DND-41 (cell line): ENCODE data around the gene LRP1.

Source experiments
- ATAC-seq: fragments of 200-7000 bp; cut with Tn5 transposase; 3 replicates; pipeline ENCODE4 v1.9.1; 2021; ENCODE audit warnings: low read depth; ENCODE audit not compliant: insufficient read depth
- DNase-seq: peaks from one replicate; pipeline ENCODE4 v3.0.0-alpha.2; 2020
- H2AFZ ChIP-seq: 2 replicates; pipeline ENCODE4 v1.6.0; 2012; ENCODE audit warnings: low read depth, low read length
- H3K27ac ChIP-seq: 2 replicates; pipeline ENCODE4 v1.5.1; 2012; ENCODE audit warnings: low read length, inconsistent platforms
- H3K27me3 ChIP-seq: fragments of 200-600 bp; sonication (generic); 2 replicates; pipeline ENCODE4 v1.6.0; 2012; ENCODE audit warnings: low read length, mild to moderate bottlenecking, inconsistent platforms; ENCODE audit not compliant: insufficient read depth, poor library complexity
- H3K36me3 ChIP-seq: 2 replicates; pipeline ENCODE4 v1.5.1; 2012; ENCODE audit warnings: low read length, inconsistent platforms; ENCODE audit not compliant: insufficient read depth
- H3K4me1 ChIP-seq: 2 replicates; pipeline ENCODE4 v1.5.1; 2012; ENCODE audit warnings: mild to moderate bottlenecking, low read length; ENCODE audit not compliant: insufficient read depth
- H3K4me2 ChIP-seq: 2 replicates; pipeline ENCODE4 v1.6.0; 2012; ENCODE audit warnings: mild to moderate bottlenecking, moderate library complexity, low read length, inconsistent platforms; ENCODE audit not compliant: insufficient read depth
- H3K4me3 ChIP-seq, 2 experiments: fragments of 200-600 bp in 1 of 2; shearing (Covaris generic) in 1 of 2; 2 replicates each; pipeline ENCODE4 v1.5.1; 2012 to 2016; ENCODE audit warnings: inconsistent platforms in 2 of 2, low read length in 2 of 2, mild to moderate bottlenecking in 2 of 2, low read depth in 1 of 2, moderate library complexity in 1 of 2
- H3K79me2 ChIP-seq: 2 replicates; pipeline ENCODE4 v1.6.0; 2012; ENCODE audit warnings: low read length, inconsistent platforms; ENCODE audit not compliant: insufficient read depth
- H3K9ac ChIP-seq: 2 replicates; pipeline ENCODE4 v1.6.0; 2012; ENCODE audit warnings: low read depth, mild to moderate bottlenecking, inconsistent platforms, low read length, moderate library complexity
- H3K9me3 ChIP-seq: 2 replicates; pipeline ENCODE4 v1.5.1; 2012; ENCODE audit warnings: low read length, moderate library complexity, mild to moderate bottlenecking, inconsistent platforms; ENCODE audit not compliant: insufficient read depth, severe bottlenecking
- H4K20me1 ChIP-seq: 2 replicates; pipeline ENCODE4 v1.6.0; 2012; ENCODE audit warnings: low read length; ENCODE audit not compliant: insufficient read depth
- EZH2 ChIP-seq: IDR thresholded peaks from 3 replicates; pipeline ENCODE4 v1.6.1; 2012; ENCODE audit warnings: borderline replicate concordance, low read depth, mild to moderate bottlenecking, moderate library complexity, low read length, inconsistent platforms; ENCODE audit not compliant: severe bottlenecking
- TF ChIP-seq, protein P1 (sequence below): IDR thresholded peaks from 2 replicates; pipeline ENCODE4 v1.5.1; 2012; ENCODE audit warnings: borderline replicate concordance, low read length, moderate library complexity, mild to moderate bottlenecking; ENCODE audit not compliant: poor library complexity, severe bottlenecking; ENCODE audit errors: extremely low read depth

The LRP1 gene

DNA sequence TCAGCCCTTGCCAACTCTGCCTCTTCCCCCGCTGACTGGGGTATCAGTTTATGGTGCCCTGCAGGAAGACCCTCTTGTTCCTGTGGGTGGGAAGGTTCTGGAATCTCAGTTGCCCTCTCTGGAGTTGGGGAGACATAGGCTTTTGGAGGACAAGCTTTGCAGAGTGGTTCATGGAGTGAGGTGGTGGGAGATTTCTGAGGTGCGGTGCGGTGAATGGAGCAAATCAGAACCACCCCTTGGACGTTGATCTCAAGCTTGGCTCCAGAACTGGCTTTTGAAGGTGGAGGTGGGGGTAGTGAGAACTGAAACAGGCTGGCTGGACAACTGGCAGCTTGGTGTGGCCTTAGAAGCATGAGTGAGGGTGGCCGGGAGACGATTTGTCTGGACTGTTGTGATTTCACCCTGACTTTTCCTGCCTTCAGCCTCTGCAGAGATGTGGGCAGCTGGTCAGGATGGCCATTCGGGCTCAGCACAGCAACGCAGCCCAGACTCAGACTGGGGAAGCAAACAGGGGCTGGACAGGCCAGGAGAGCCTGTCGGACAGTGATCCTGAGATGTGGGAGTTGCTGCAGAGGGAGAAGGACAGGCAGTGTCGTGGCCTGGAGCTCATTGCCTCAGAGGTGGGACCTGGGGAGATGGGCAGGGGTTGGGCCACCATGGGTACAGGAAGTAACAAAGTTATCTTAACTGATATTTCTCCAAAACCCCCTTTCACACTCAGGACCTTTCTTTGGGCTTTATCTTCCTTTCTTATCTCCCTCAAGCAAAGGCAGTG is 102.3 kb downstream of the LRP1 start:
- Histone ChIP-seq H3K27me3 (no peaks in the 10 kb centered on the region), H3K79me2 (peaks cover 35% of the 10 kb centered on the region), H4K20me1 (peaks cover 50% of the 10 kb centered on the region), H3K4me2 (peak overlapping the region; percentile 85), H3K4me1 (peaks cover 49% of the 10 kb centered on the region), H3K4me3 (peak overlapping the region; percentile 52 to 67), H3K9ac (peak overlapping the region; percentile 83), H3K9me3 (no peaks in the 10 kb centered on the region), H3K36me3 (peaks cover 49% of the 10 kb centered on the region), H3K27ac (peak overlapping the region; percentile 91), H2AFZ (no peak overlapping the region)
- no peak for ATAC-seq
- no peak for DNase-seq
- TF ChIP-seq EZH2: no peak
- TF ChIP-seq, protein P1, sequence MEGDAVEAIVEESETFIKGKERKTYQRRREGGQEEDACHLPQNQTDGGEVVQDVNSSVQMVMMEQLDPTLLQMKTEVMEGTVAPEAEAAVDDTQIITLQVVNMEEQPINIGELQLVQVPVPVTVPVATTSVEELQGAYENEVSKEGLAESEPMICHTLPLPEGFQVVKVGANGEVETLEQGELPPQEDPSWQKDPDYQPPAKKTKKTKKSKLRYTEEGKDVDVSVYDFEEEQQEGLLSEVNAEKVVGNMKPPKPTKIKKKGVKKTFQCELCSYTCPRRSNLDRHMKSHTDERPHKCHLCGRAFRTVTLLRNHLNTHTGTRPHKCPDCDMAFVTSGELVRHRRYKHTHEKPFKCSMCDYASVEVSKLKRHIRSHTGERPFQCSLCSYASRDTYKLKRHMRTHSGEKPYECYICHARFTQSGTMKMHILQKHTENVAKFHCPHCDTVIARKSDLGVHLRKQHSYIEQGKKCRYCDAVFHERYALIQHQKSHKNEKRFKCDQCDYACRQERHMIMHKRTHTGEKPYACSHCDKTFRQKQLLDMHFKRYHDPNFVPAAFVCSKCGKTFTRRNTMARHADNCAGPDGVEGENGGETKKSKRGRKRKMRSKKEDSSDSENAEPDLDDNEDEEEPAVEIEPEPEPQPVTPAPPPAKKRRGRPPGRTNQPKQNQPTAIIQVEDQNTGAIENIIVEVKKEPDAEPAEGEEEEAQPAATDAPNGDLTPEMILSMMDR: no peak

DNA sequence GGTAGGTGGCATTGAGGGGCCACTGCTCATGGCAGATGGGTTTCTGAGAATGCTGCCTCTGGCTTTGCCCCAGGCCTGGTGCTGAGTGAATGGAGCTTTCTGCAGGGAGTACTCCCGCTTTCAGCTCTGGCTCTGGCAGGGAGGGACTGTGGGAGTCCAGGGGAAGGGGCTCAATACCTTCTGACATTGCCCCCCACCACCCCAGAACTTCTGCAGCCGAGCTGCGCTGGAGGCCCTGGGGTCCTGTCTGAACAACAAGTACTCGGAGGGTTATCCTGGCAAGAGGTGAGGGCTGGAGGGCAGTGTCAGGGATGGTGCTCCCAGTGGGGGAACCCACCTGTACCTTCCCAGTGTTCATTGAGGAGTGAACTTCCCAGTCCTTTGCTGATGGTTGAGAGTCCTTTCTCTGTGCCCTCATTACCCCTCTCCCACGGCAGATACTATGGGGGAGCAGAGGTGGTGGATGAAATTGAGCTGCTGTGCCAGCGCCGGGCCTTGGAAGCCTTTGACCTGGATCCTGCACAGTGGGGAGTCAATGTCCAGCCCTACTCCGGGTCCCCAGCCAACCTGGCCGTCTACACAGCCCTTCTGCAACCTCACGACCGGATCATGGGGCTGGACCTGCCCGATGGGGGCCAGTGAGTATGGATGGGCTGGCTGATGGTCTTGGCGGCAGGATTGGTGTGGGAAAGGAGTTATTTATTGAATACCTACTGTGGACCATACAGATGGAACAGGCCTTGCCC is 103.2 kb downstream of the LRP1 start:
- TF ChIP-seq, protein P1: no peak
- TF ChIP-seq EZH2: no peak
- peaks cover 49% of the 10 kb centered on the region for H3K36me3 ChIP-seq
- H2AFZ ChIP-seq: no peak overlapping the region
- H3K4me3 ChIP-seq: peak overlapping the region; percentile 52 to 67; a peak in 3 of 4 replicates
- H3K9me3 ChIP-seq: no peaks in the 10 kb centered on the region
- H3K27me3 ChIP-seq: no peaks in the 10 kb centered on the region
- H3K9ac ChIP-seq: peak overlapping the region; percentile 83
- no peak for DNase-seq
- H4K20me1 ChIP-seq: peaks cover 50% of the 10 kb centered on the region
- peak overlapping the region; percentile 91 for H3K27ac ChIP-seq
- peaks cover 35% of the 10 kb centered on the region for H3K79me2 ChIP-seq
- ATAC-seq: no peak
- H3K4me2 ChIP-seq: peak overlapping the region; percentile 85
- peaks cover 44% of the 10 kb centered on the region for H3K4me1 ChIP-seq

DNA sequence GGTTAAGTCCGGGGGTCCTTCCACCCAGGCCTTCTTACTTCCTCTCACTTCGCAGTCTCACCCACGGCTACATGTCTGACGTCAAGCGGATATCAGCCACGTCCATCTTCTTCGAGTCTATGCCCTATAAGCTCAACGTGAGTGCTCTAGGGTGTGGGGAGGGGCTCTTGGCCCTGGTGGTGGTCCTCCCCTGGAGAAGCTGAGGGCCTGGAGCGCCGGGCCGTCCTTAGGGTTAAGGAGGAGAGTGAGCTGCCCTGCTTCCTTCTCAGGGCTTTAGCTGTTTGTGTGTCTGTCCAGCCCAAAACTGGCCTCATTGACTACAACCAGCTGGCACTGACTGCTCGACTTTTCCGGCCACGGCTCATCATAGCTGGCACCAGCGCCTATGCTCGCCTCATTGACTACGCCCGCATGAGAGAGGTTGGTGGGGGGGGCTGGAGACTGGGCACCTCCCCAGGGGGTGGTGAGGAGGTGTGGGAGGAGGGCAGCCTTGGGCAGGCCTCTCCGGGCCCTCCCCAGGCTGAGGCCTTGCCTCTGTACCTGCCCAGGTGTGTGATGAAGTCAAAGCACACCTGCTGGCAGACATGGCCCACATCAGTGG is 104.0 kb downstream of the LRP1 start:
- Histone ChIP-seq H3K27me3 (no peaks in the 10 kb centered on the region), H3K9ac (no peak overlapping the region; the same call in 1 of the 2 replicates), H4K20me1 (peaks cover 50% of the 10 kb centered on the region), H3K36me3 (peaks cover 49% of the 10 kb centered on the region), H3K79me2 (peaks cover 35% of the 10 kb centered on the region), H3K9me3 (no peaks in the 10 kb centered on the region), H3K4me3 (no peak overlapping the region), H3K4me1 (peaks cover 44% of the 10 kb centered on the region), H3K27ac (no peak overlapping the region), H3K4me2 (peak overlapping the region; percentile 85; the same call in 1 of the 2 replicates), H2AFZ (no peak overlapping the region)
- ATAC-seq (no peak), DNase-seq (no peak)
- TF ChIP-seq EZH2: no peak
- TF ChIP-seq, protein P1: no peak
